Thyroid gland (tissue), 4 donors: ENCODE results near the gene BICDL1. TPM values are rescaled to one million over a fixed set of nuclear protein-coding genes. Genes with fewer than 3 reads are reported as not detected.
"Not testable (repeated sequence)": the region's sequence is repeated elsewhere in the genome, so short reads cannot be mapped to it uniquely, and the experiment has no call there.

ENCODE experiments used
- DNase-seq, 2 donors: peaks; one replicate each; pipeline ENCODE4 v3.0.0-alpha.2; 2019
- H3K27ac ChIP-seq, 3 donors: fragments of 200-600 bp; sonication (generic); 1 replicate in 2 of 3; 2 replicates in 1 of 3; pipeline ENCODE4 v1.5.1; 2016 to 2019; ENCODE audit warnings: mild to moderate bottlenecking in 1 of 3, moderate library complexity in 1 of 3
- H3K27me3 ChIP-seq: fragments of 200-600 bp; sonication (generic); one replicate; pipeline ENCODE4 v1.5.1; 2019
- H3K36me3 ChIP-seq, 2 donors: fragments of 200-600 bp; sonication (generic); one replicate each; pipeline ENCODE4 v1.5.1; 2016 to 2019
- H3K4me1 ChIP-seq, 2 donors: fragments of 200-600 bp; sonication (generic); one replicate each; pipeline ENCODE4 v1.5.1; 2017 to 2019
- H3K4me3 ChIP-seq, 3 donors: fragments of 200-600 bp; sonication (generic); replicated peaks in 1 of 3; 1 replicate in 2 of 3; 2 replicates in 1 of 3; pipeline ENCODE4 v1.5.1; 2016; ENCODE audit warnings: mild to moderate bottlenecking in 1 of 3
- H3K9me3 ChIP-seq: fragments of 200-600 bp; sonication (generic); one replicate; pipeline ENCODE4 v1.5.1; 2017
- CTCF ChIP-seq, 6 experiments: fragments of 200-600 bp in 3 of 6; fragments of 450-650 bp in 3 of 6; sonication (generic) in 3 of 6; IDR thresholded peaks; one replicate each; pipeline ENCODE4 v1.5.1; 2016 to 2019; ENCODE audit warnings: antibody characterized with exemption in 6 of 6, mild to moderate bottlenecking in 2 of 6, inconsistent platforms in 1 of 6, moderate library complexity in 1 of 6
- POLR2A ChIP-seq, 2 donors: fragments of 450-650 bp; IDR thresholded peaks; one replicate each; pipeline ENCODE4 v1.6.1; 2017; ENCODE audit warnings: antibody characterized with exemption in 2 of 2, mild to moderate bottlenecking in 2 of 2, moderate library complexity in 1 of 2
- WGBS, 2 donors: methylation state at CpG; one replicate each; pipeline ENCODE4 v1.1.5; 2017; 5-methylcytosine and 5-hydroxymethylcytosine counted together
- intact Hi-C: fragments of 100-400 bp; cut with DNase I; formaldehyde crosslinking; loops from one replicate; pipeline ENCODE4 v1.15.1; 2023
- total RNA-seq, 4 donors: library from RNA; depleted of rRNA; stranded (reverse); fragments of >200 nt; gene quantifications; one replicate each; pipeline ENCODE4 v1.2.3, GENCODE V29; 2016

Gene BICDL1
- total RNA-seq, 4 donors from 2014 or later = 10.5 to 81.8 (median 48.1) TPM

DNA sequence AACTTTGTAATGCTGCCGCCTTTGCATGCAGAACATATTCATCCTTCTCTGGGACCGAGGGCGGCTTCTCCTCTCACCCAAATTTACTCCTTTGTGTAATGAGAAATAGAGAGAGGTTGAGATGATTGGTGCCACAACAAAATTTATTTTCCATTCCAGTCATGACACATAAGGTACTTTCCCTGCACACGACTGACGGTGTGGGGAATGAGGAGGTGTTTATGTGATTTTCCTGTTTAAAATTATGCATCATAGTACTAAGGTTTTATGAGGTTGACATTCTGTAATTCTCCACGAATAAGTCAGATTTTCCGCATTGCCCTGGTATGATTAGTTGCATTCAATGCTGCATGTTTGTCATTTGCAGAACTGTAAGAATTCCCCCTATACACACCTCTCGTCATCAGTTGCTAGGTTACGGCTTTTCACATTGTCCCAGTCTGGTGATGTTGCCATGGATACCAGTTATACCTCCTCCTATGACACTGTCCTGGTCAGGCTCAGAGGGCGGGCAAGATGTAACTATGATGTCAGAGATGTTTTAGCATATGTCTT, 23.1 kb downstream of the BICDL1 start:
- H3K4me3 ChIP-seq = no peak overlapping the region
- TF ChIP-seq CTCF (IDR thresholded peaks at IDR 0.05) (no peak), POLR2A (IDR thresholded peaks at IDR 0.05) (no peak)
- H3K27ac ChIP-seq = no peak overlapping the region
- no peaks in the 10 kb centered on the region for H3K9me3 ChIP-seq
- H3K4me1 ChIP-seq = peaks cover 14 to 26% of the 10 kb centered on the region in 2 donors
- no peaks in the 10 kb centered on the region for H3K36me3 ChIP-seq
- intact Hi-C loops = no loop called here
- H3K27me3 ChIP-seq = no peaks in the 10 kb centered on the region
- WGBS, 2 donors = 84 to 86% methylated on average over 10 of the region's 10 CpGs
- DNase-seq = no peak

DNA sequence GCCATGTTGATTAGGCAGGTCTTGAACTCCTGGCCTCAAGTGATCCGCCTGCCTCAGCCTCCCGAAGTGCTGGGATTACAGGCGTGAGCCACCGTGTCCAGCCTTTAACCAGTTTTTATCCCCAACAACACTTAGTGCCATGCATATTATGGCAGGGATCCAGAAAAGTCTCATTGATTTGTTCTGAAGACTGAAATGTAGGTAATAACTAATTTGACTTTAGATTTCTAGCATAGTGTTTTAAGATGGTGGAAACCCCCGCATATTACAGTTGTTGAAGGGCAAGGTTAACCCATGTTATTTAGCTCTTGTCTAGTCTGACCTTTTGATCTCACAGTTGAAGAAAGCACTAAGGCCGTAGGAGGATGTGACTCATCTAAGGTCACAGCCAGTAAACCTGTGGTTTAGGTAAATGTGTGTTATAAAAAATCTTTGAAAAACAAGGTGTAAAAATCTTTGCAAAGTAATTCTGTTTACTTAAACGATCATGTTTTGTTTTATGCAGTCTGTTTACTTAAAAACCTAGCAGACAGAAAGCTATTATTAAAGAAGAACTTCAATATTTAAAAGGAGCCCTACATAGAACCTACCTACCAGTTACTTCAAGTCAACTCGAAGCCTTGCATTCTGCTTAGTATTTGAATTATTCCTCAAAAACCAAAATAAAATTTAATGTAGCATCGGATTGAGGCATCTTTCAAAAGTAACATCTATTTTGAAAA, 24.8 kb downstream of the BICDL1 start:
- DNase-seq = no peak
- Histone ChIP-seq H3K4me3 (no peak overlapping the region), H3K27ac (no peak overlapping the region), H3K27me3 (no peaks in the 10 kb centered on the region), H3K4me1 (peaks cover 12% of the 10 kb centered on the region in 2 donors), H3K36me3 (no peaks in the 10 kb centered on the region), H3K9me3 (no peaks in the 10 kb centered on the region)
- intact Hi-C loops = no loop called here
- TF ChIP-seq CTCF (IDR thresholded peaks at IDR 0.05) = no peak
- no peak for TF ChIP-seq POLR2A (IDR thresholded peaks at IDR 0.05)
- WGBS, 2 donors = 83 to 92% methylated on average over 9 of the region's 9 CpGs

- 88 to 97% methylated on average over 11 of the region's 11 CpGs for WGBS, 2 donors
- H3K4me3 ChIP-seq, intact Hi-C loops, H3K9me3 ChIP-seq, H3K36me3 ChIP-seq, H3K27ac ChIP-seq, H3K27me3 ChIP-seq, DNase-seq, H3K4me1 ChIP-seq: not testable (repeated sequence)
These were observed 25.3 kb downstream of the BICDL1 start for GRCh38 chr12:120014381-120014735.

GRCh38 chr12:120015313-120015712, 26.3 kb downstream of the BICDL1 start:
- Histone ChIP-seq H3K36me3 (no peaks in the 10 kb centered on the region), H3K4me1 (no peaks in the 10 kb centered on the region), H3K9me3 (no peaks in the 10 kb centered on the region), H3K4me3 (no peak overlapping the region), H3K27ac (no peak overlapping the region), H3K27me3 (no peaks in the 10 kb centered on the region)
- TF ChIP-seq CTCF (IDR thresholded peaks at IDR 0.05) = no peak
- TF ChIP-seq POLR2A (IDR thresholded peaks at IDR 0.05) = no peak
- intact Hi-C loops = no loop called here
- WGBS, 2 donors = 73 to 80% methylated on average over 3 of the region's 3 CpGs
- DNase-seq = no peak

DNA sequence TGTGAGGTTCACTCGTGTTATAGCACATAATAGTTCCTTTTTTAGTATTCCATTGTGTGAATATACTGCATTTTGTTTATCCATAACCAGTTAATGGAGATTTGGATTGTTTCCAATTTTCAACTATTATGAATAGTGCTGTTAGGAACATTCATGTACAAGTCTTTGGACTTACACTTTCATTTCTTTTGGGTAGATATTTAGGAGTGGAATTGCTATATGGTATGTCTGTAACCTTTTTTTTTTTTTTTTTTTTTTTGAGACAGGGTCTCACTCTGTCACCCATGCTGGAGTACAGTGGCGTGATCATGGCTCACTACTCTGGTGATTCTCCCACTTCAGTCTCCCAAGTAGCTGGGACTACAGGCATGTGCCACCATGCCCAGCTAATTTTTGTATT, 27.2 kb downstream of the BICDL1 start:
- H3K27ac ChIP-seq, intact Hi-C loops, H3K4me1 ChIP-seq, H3K4me3 ChIP-seq, H3K27me3 ChIP-seq, DNase-seq, H3K36me3 ChIP-seq, H3K9me3 ChIP-seq: not testable (repeated sequence)
- 86 to 88% methylated on average over 2 of the region's 2 CpGs for WGBS, 2 donors

DNA sequence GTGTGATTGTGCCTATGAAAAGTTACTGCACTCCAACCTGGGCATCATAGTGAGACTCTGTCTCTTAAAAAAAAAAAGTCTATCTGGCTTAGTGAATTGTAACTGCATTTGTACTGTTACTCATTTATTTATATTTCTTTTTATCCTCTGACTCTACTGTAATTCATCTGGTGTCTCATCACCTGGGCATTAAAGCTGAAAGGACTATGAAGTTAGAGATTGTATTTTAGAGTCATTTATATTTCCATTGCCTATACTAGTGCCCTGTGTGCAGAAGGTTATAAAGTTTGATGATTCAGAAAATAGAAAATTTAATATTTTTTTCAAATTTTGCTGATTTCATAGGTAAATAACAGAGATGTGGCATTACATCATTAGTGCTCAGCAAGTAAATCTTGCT, 30.2 kb downstream of the BICDL1 start:
- Histone ChIP-seq H3K36me3 (no peaks in the 10 kb centered on the region), H3K27me3 (no peaks in the 10 kb centered on the region), H3K9me3 (no peaks in the 10 kb centered on the region), H3K4me1 (no peaks in the 10 kb centered on the region), H3K27ac (no peak overlapping the region), H3K4me3 (no peak overlapping the region)
- intact Hi-C loops = no loop called here
- no peak for DNase-seq
- TF ChIP-seq POLR2A (IDR thresholded peaks at IDR 0.05) = no peak
- no peak for TF ChIP-seq CTCF (IDR thresholded peaks at IDR 0.05)
